ENCODE measurements around the gene MKRN1.
"Not testable (repeated sequence)": the region's sequence is repeated elsewhere in the genome, so short reads cannot be mapped to it uniquely, and the experiment has no call there.

The MKRN1 gene

GRCh38 chr7:140484479-140484878, 5.2 kb upstream of the MKRN1 start:
- DNase-seq, result no peak

GRCh38 chr7:140479739-140480084, 407 bp upstream of the MKRN1 start:
- no peak for DNase-seq

- peak; percentile 75 for DNase-seq
Observed at GRCh38 chr7:140478246-140479061, 851 bp downstream of the MKRN1 start.

GRCh38 chr7:140476698-140477261, 2.5 kb downstream of the MKRN1 start:
- DNase-seq, result no peak

- peak; percentile 86 for DNase-seq
Observed at GRCh38 chr7:140475747-140476333, 3.5 kb downstream of the MKRN1 start.

GRCh38 chr7:140463111-140463510, 16.2 kb downstream of the MKRN1 start:
- DNase-seq, result no peak

- no peak for DNase-seq
Observed at GRCh38 chr7:140458916-140459315, 20.4 kb downstream of the MKRN1 start.

GRCh38 chr7:140458201-140458600, 21.1 kb downstream of the MKRN1 start:
- no peak for DNase-seq

GRCh38 chr7:140456551-140457051, 22.7 kb downstream of the MKRN1 start:
- no peak for DNase-seq

- no peak for DNase-seq
Observed at GRCh38 chr7:140455743-140456142, 23.6 kb downstream of the MKRN1 start.

- DNase-seq, result no peak
Observed at GRCh38 chr7:140454657-140455015, 24.7 kb downstream of the MKRN1 start.

GRCh38 chr7:140453785-140454656, 25.3 kb downstream of the MKRN1 start:
- DNase-seq, result not testable (repeated sequence)

GRCh38 chr7:140453273-140453672, 26.0 kb downstream of the MKRN1 start:
- no peak for DNase-seq

- DNase-seq, result no peak
Observed at GRCh38 chr7:140451716-140452115, 27.6 kb downstream of the MKRN1 start.

- DNase-seq, result no peak
Observed at GRCh38 chr7:140448781-140449480, 30.4 kb downstream of the MKRN1 start.

GRCh38 chr7:140447841-140448240, 31.5 kb downstream of the MKRN1 start:
- DNase-seq, result peak; percentile 14

- no peak for DNase-seq
Observed at GRCh38 chr7:140446467-140446866, 32.8 kb downstream of the MKRN1 start.

- no peak for DNase-seq
Observed at GRCh38 chr7:140441519-140441918, 37.8 kb downstream of the MKRN1 start.

- no peak for DNase-seq
Observed at GRCh38 chr7:140440593-140440992, 38.7 kb downstream of the MKRN1 start.

- no peak for DNase-seq
Observed at GRCh38 chr7:140439359-140439758, 39.9 kb downstream of the MKRN1 start.

GRCh38 chr7:140435252-140435895, 43.9 kb downstream of the MKRN1 start:
- peak; percentile 15 for DNase-seq

- DNase-seq, result no peak
Observed at GRCh38 chr7:140433396-140433795, 45.9 kb downstream of the MKRN1 start.
